Embryonic facial prominence (tissue), 1 donor: ENCODE data around the gene BLM.
"Not testable (repeated sequence)": the region's sequence is repeated elsewhere in the genome, so short reads cannot be mapped to it uniquely, and the experiment has no call there.

Source experiments
- DNase-seq: peaks from one replicate; pipeline ENCODE4 v3.0.0-alpha.2; 2016; ENCODE audit errors: extremely low spot score

BLM gene

GRCh38 chr15:90735923-90736322 lies 18.8 kb downstream of the BLM start:
- DNase-seq, result no peak

GRCh38 chr15:90740545-90740944 lies 23.4 kb downstream of the BLM start:
- DNase-seq, result not testable (repeated sequence)

GRCh38 chr15:90742087-90742486 lies 24.9 kb downstream of the BLM start:
- DNase-seq, result no peak

- no peak for DNase-seq
Measured at GRCh38 chr15:90743407-90743806, 26.3 kb downstream of the BLM start.

- DNase-seq, result no peak
Measured at GRCh38 chr15:90744759-90745402, 27.7 kb downstream of the BLM start.

GRCh38 chr15:90749754-90750153 lies 32.6 kb downstream of the BLM start:
- no peak for DNase-seq

GRCh38 chr15:90750186-90750585 lies 33.0 kb downstream of the BLM start:
- DNase-seq, result no peak

- no peak for DNase-seq
Measured at GRCh38 chr15:90751300-90751825, 34.2 kb downstream of the BLM start.

GRCh38 chr15:90756916-90757315 lies 39.8 kb downstream of the BLM start:
- DNase-seq, result no peak

GRCh38 chr15:90757461-90757860 lies 40.3 kb downstream of the BLM start:
- DNase-seq, result no peak

- no peak for DNase-seq
Measured at GRCh38 chr15:90760661-90761232, 43.6 kb downstream of the BLM start.

GRCh38 chr15:90761629-90762028 lies 44.5 kb downstream of the BLM start:
- no peak for DNase-seq

- no peak for DNase-seq
Measured at GRCh38 chr15:90762109-90762508, 45.0 kb downstream of the BLM start.

GRCh38 chr15:90763366-90764099 lies 46.4 kb downstream of the BLM start:
- no peak for DNase-seq

- DNase-seq, result no peak
Measured at GRCh38 chr15:90765531-90765930, 48.4 kb downstream of the BLM start.

- no peak for DNase-seq
Measured at GRCh38 chr15:90765966-90766365, 48.8 kb downstream of the BLM start.

- no peak for DNase-seq
Measured at GRCh38 chr15:90769375-90769774, 52.2 kb downstream of the BLM start.

GRCh38 chr15:90773485-90773884 lies 56.3 kb downstream of the BLM start:
- no peak for DNase-seq

GRCh38 chr15:90774731-90775514 lies 57.8 kb downstream of the BLM start:
- no peak for DNase-seq

- no peak for DNase-seq
Measured at GRCh38 chr15:90780916-90781315, 63.8 kb downstream of the BLM start.

- DNase-seq, result no peak
Measured at GRCh38 chr15:90782442-90782841, 65.3 kb downstream of the BLM start.

- no peak for DNase-seq
Measured at GRCh38 chr15:90787881-90788280, 70.7 kb downstream of the BLM start.
